Upper lobe of left lung (tissue), 6 donors: ENCODE results near the gene SORD. TPM values are rescaled to one million over a fixed set of nuclear protein-coding genes. Genes with fewer than 3 reads are reported as not detected.

ENCODE experiments used
- ATAC-seq, 2 donors: fragments of 200-7000 bp; cut with Tn5 transposase; one replicate each; pipeline ENCODE4 v1.9.1; 2022; ENCODE audit warnings: mild to moderate bottlenecking in 2 of 2, moderate library complexity in 2 of 2; ENCODE audit not compliant: low FRiP score in 2 of 2
- DNase-seq, 2 donors: peaks; one replicate each; pipeline ENCODE4 v3.0.0-alpha.2; 2019 to 2020
- H3K27ac ChIP-seq, 4 donors: fragments of 200-600 bp; sonication (generic); one replicate each; pipeline ENCODE4 v1.5.1; 2016 to 2019
- H3K27me3 ChIP-seq, 4 donors: fragments of 200-600 bp; sonication (generic); one replicate each; pipeline ENCODE4 v1.5.1; 2017 to 2019
- H3K36me3 ChIP-seq, 4 donors: fragments of 200-600 bp; sonication (generic); one replicate each; pipeline ENCODE4 v1.5.1; 2016 to 2019
- H3K4me1 ChIP-seq, 4 donors: fragments of 200-600 bp; sonication (generic); one replicate each; pipeline ENCODE4 v1.5.1; 2018 to 2019
- H3K4me3 ChIP-seq, 4 donors: fragments of 200-600 bp; sonication (generic); one replicate each; pipeline ENCODE4 v1.5.1; 2017 to 2019; ENCODE audit warnings: mild to moderate bottlenecking in 2 of 4, moderate library complexity in 1 of 4
- H3K9me3 ChIP-seq, 4 donors: fragments of 200-600 bp; sonication (generic); one replicate each; pipeline ENCODE4 v1.5.1; 2018 to 2019
- EP300 ChIP-seq, 4 donors: sonication (generic); formaldehyde crosslinking; IDR thresholded peaks; one replicate each; pipeline ENCODE4 v1.5.1; 2017; ENCODE audit warnings: antibody characterized with exemption in 4 of 4, control low read depth in 2 of 4
- POLR2A ChIP-seq, 4 donors: fragments of 450-650 bp; IDR thresholded peaks; one replicate each; pipeline ENCODE4 v1.5.1; 2016 to 2017; ENCODE audit warnings: antibody characterized with exemption in 4 of 4, mild to moderate bottlenecking in 2 of 4
- POLR2AphosphoS5 ChIP-seq, 2 donors: sonication (generic); formaldehyde crosslinking; IDR thresholded peaks; one replicate each; pipeline ENCODE4 v1.5.1; 2017; ENCODE audit warnings: antibody characterized with exemption in 2 of 2
- WGBS, 2 donors: methylation state at CpG; one replicate each; pipeline ENCODE4 v1.1.5; 2017 to 2018; 5-methylcytosine and 5-hydroxymethylcytosine counted together
- total RNA-seq, 6 donors: library from RNA; depleted of rRNA in 4 of 6; stranded (reverse); fragments of >200 nt in 4 of 6; gene quantifications; one replicate each; pipeline versions ENCODE4 v1.1.0 to v1.2.1, GENCODE V29; 2016 to 2021
- TF ChIP-seq, protein P1 (sequence below), 6 experiments: fragments of 450-650 bp in 4 of 6; fragments of 200-600 bp in 2 of 6; sonication (generic) in 2 of 6; IDR thresholded peaks; one replicate each; pipeline ENCODE4 v1.5.1; 2016 to 2019; ENCODE audit warnings: antibody characterized with exemption in 6 of 6
- donor health status: DM: no; HTN: no; CAD: no; lungs with moderate emphysema.
- donor health status: DM: no; HTN: yes; CAD: no; lungs with severe emphysema.

SORD gene
- total RNA-seq, 6 donors from 2014 or later, result 4.6 to 11.5 (median 9.3) TPM

- no peak overlapping the region for H3K27ac ChIP-seq
Measured at GRCh38 chr15:45120081-45120972, 97.3 kb downstream of the SORD start.

GRCh38 chr15:45121020-45121419 lies 98.0 kb downstream of the SORD start:
- no peak for TF ChIP-seq EP300 (IDR thresholded peaks at IDR 0.05)
- TF ChIP-seq POLR2AphosphoS5 (IDR thresholded peaks at IDR 0.05), result no peak
- TF ChIP-seq POLR2A (IDR thresholded peaks at IDR 0.05), result no peak
- TF ChIP-seq, protein P1, sequence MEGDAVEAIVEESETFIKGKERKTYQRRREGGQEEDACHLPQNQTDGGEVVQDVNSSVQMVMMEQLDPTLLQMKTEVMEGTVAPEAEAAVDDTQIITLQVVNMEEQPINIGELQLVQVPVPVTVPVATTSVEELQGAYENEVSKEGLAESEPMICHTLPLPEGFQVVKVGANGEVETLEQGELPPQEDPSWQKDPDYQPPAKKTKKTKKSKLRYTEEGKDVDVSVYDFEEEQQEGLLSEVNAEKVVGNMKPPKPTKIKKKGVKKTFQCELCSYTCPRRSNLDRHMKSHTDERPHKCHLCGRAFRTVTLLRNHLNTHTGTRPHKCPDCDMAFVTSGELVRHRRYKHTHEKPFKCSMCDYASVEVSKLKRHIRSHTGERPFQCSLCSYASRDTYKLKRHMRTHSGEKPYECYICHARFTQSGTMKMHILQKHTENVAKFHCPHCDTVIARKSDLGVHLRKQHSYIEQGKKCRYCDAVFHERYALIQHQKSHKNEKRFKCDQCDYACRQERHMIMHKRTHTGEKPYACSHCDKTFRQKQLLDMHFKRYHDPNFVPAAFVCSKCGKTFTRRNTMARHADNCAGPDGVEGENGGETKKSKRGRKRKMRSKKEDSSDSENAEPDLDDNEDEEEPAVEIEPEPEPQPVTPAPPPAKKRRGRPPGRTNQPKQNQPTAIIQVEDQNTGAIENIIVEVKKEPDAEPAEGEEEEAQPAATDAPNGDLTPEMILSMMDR (IDR thresholded peaks at IDR 0.05), result no peak
- Histone ChIP-seq H3K27ac (no peak overlapping the region), H3K36me3 (peaks cover 0 to 9% (median 3%) of the 10 kb centered on the region in 4 donors), H3K9me3 (no peaks in the 10 kb centered on the region), H3K4me1 (peaks cover 18 to 21% (median 18%) of the 10 kb centered on the region in 4 donors), H3K27me3 (peaks cover 0 to 19% (median 8%) of the 10 kb centered on the region in 4 donors), H3K4me3 (no peak overlapping the region)
- DNase-seq (no peak), ATAC-seq (no peak)
- 89 to 94% methylated on average over 3 of the region's 3 CpGs for WGBS, 2 donors

More at GRCh38 chr15:45120081-45120972, 97.3 kb downstream of the SORD start:
- Histone ChIP-seq H3K9me3 (no peaks in the 10 kb centered on the region), H3K4me3 (no peak overlapping the region), H3K27me3 (peaks cover 0 to 21% (median 10%) of the 10 kb centered on the region in 4 donors), H3K36me3 (peaks cover 0 to 9% (median 3%) of the 10 kb centered on the region in 4 donors), H3K4me1 (peaks cover 18 to 22% (median 18%) of the 10 kb centered on the region in 4 donors)
- ATAC-seq (no peak), DNase-seq (no peak)
- no peak for TF ChIP-seq EP300 (IDR thresholded peaks at IDR 0.05)
- TF ChIP-seq, protein P1 (IDR thresholded peaks at IDR 0.05), result no peak
- TF ChIP-seq POLR2AphosphoS5 (IDR thresholded peaks at IDR 0.05), result no peak
- TF ChIP-seq POLR2A (IDR thresholded peaks at IDR 0.05), result no peak
- 89 to 95% methylated on average over 4 to 10 of the region's 10 CpGs for WGBS, 2 donors

GRCh38 chr15:45121706-45122417 lies 98.9 kb downstream of the SORD start:
- ATAC-seq (peak in 1 of 2 donors; percentile 40), DNase-seq (no peak)
- WGBS, 2 donors, result 52 to 60% methylated on average over 9 of the region's 9 CpGs
- Histone ChIP-seq H3K4me1 (peaks cover 11 to 13% (median 12%) of the 10 kb centered on the region in 4 donors), H3K27ac (no peak overlapping the region), H3K27me3 (peaks cover 0 to 11% (median 5%) of the 10 kb centered on the region in 4 donors), H3K4me3 (no peak overlapping the region), H3K36me3 (peaks cover 0 to 9% (median 3%) of the 10 kb centered on the region in 4 donors), H3K9me3 (no peaks in the 10 kb centered on the region)
- TF ChIP-seq EP300 (IDR thresholded peaks at IDR 0.05), result no peak
- TF ChIP-seq, protein P1 (IDR thresholded peaks at IDR 0.05), result no peak
- no peak for TF ChIP-seq POLR2AphosphoS5 (IDR thresholded peaks at IDR 0.05)
- no peak for TF ChIP-seq POLR2A (IDR thresholded peaks at IDR 0.05)

DNA sequence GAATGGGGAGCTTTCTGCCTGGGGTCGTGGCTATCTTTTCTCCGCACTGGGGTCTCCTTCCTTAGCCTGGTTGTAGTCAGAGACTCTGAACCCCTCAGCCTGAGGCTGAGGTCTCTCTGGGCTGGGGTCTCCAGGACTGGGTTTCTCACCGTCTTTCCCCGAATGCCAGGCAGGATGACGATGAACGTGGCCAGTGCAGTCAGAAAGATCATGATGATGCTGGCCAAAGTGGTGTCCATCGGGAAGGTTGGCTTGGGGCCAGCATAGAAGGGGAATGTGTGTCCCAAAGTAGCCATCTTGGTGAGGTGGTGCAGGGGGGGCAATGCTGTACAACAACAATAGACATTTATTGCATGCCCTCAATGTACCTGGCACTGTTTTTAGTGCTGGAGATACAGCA lies 99.7 kb downstream of the SORD start:
- DNase-seq, result no peak
- H3K4me1 ChIP-seq, result peaks cover 3 to 4% (median 3%) of the 10 kb centered on the region in 4 donors
- H3K9me3 ChIP-seq, result no peaks in the 10 kb centered on the region
- H3K36me3 ChIP-seq, result peaks cover 0 to 9% (median 3%) of the 10 kb centered on the region in 4 donors
- H3K27ac ChIP-seq, result no peak overlapping the region
- H3K27me3 ChIP-seq, result peaks cover 0 to 2% (median 1%) of the 10 kb centered on the region in 4 donors
- no peak for ATAC-seq
- 81 to 89% methylated on average over 5 to 7 of the region's 7 CpGs for WGBS, 2 donors
- H3K4me3 ChIP-seq, result no peak overlapping the region
- TF ChIP-seq, protein P1 (IDR thresholded peaks at IDR 0.05), result no peak
- TF ChIP-seq POLR2A (IDR thresholded peaks at IDR 0.05) (no peak), POLR2AphosphoS5 (IDR thresholded peaks at IDR 0.05) (no peak), EP300 (IDR thresholded peaks at IDR 0.05) (no peak)
